Endothelial cell of umbilical vein (primary cell): ENCODE measurements around the gene RPLP1. TPM values are rescaled to one million over a fixed set of nuclear protein-coding genes. Genes with fewer than 3 reads are reported as not detected.

ENCODE experiments used
- BruUV-seq: library from RNA; stranded (reverse); fragments of 400-500 nt; replicated peaks from 2 replicates; lab custom pipeline; 2021; lab: Mats Ljungman, UMichigan
- CTCF ChIA-PET: fragments of 300-600, 350-600 bp; sonication (Branson Sonifier 250); formaldehyde crosslinking; loops from one replicate; lab custom pipeline; 2021; ENCODE audit warnings: antibody characterized with exemption, inconsistent platforms; lab: Charles Lee
- POLR2A ChIA-PET: fragments of 300-600, 350-600 bp; sonication (Branson Sonifier 250); formaldehyde crosslinking; loops from one replicate; lab custom pipeline; 2021; ENCODE audit warnings: antibody characterized with exemption, inconsistent platforms; lab: Charles Lee
- DNase-seq: peaks from one replicate; pipeline ENCODE4 v3.0.0-alpha.2; 2011; ENCODE audit warnings: low read depth, low spot score
- FAIRE-seq: peaks from 2 replicates; lab custom pipeline; 2011; peaks lifted over from hg19 to GRCh38; lab: Jason Lieb, UNC
- H2AFZ ChIP-seq: 2 replicates; pipeline ENCODE4 v1.6.0; 2012; ENCODE audit warnings: low read depth, low read length, control low read depth, inconsistent platforms
- H3K27ac ChIP-seq: 2 replicates; pipeline ENCODE4 v1.5.1; 2011; ENCODE audit warnings: low read depth, mild to moderate bottlenecking, control low read depth, low read length, moderate library complexity; ENCODE audit not compliant: insufficient read depth
- H3K27me3 ChIP-seq, 2 experiments: 2 replicates each; pipeline versions ENCODE4 v1.6.0 to v1.6.1; 2011; ENCODE audit warnings: low read length in 2 of 2, mixed read lengths in 1 of 2; ENCODE audit not compliant: control insufficient read depth in 2 of 2, insufficient read depth in 2 of 2
- H3K36me3 ChIP-seq, 2 experiments: 2 replicates in 1 of 2; 3 replicates in 1 of 2; pipeline ENCODE4 v1.5.1; 2011; ENCODE audit warnings: low read length in 2 of 2, mild to moderate bottlenecking in 1 of 2, moderate library complexity in 1 of 2; ENCODE audit not compliant: control insufficient read depth in 2 of 2, insufficient read depth in 2 of 2; ENCODE audit errors: extremely low read depth in 1 of 2
- H3K4me1 ChIP-seq: 3 replicates; pipeline ENCODE4 v1.5.1; 2011; ENCODE audit warnings: mild to moderate bottlenecking, low read length; ENCODE audit not compliant: control insufficient read depth, insufficient read depth; ENCODE audit errors: extremely low read depth
- H3K4me2 ChIP-seq: 2 replicates; pipeline ENCODE4 v1.6.1; 2011; ENCODE audit warnings: low read length, control low read depth, mixed read lengths; ENCODE audit not compliant: insufficient read depth
- H3K4me3 ChIP-seq, 3 experiments: fragments of 200-600 bp in 1 of 3; sonication (generic), shearing (Covaris generic) in 1 of 3; replicated peaks in 1 of 3; 2 replicates each; pipeline ENCODE4 v1.5.1; 2011 to 2016; ENCODE audit warnings: control low read depth in 3 of 3, low read length in 3 of 3, mild to moderate bottlenecking in 2 of 3, inconsistent platforms in 1 of 3, low read depth in 1 of 3, moderate library complexity in 1 of 3; ENCODE audit not compliant: insufficient read depth in 1 of 3
- H3K79me2 ChIP-seq: 2 replicates; pipeline ENCODE4 v1.6.0; 2012; ENCODE audit warnings: low read length, inconsistent platforms; ENCODE audit not compliant: control insufficient read depth, insufficient read depth
- H3K9ac ChIP-seq: replicated peaks from 2 replicates; pipeline ENCODE3; 2011; ENCODE audit warnings: low read length, control low read depth; ENCODE audit not compliant: insufficient read depth; ENCODE audit errors: extremely low read depth
- H3K9me1 ChIP-seq: replicated peaks from 3 replicates; pipeline ENCODE4 v1.6.0; 2011; ENCODE audit warnings: mild to moderate bottlenecking, low read length; ENCODE audit not compliant: control insufficient read depth, insufficient read depth; ENCODE audit errors: extremely low read depth
- H3K9me3 ChIP-seq: replicated peaks from 2 replicates; pipeline ENCODE4 v1.5.1; 2012; ENCODE audit warnings: low read length, inconsistent platforms; ENCODE audit not compliant: control insufficient read depth, insufficient read depth
- H4K20me1 ChIP-seq: replicated peaks from 2 replicates; pipeline ENCODE3; 2011; ENCODE audit warnings: mild to moderate bottlenecking, low read length; ENCODE audit not compliant: control insufficient read depth, insufficient read depth; ENCODE audit errors: extremely low read depth
- CTCF ChIP-seq, 2 donors: IDR thresholded peaks; 1 replicate in 1 of 2; 2 replicates in 1 of 2; pipeline ENCODE4 v1.5.1; 2011; ENCODE audit warnings: low read length in 2 of 2, mild to moderate bottlenecking in 2 of 2, moderate library complexity in 2 of 2, control low read depth in 1 of 2, inconsistent platforms in 1 of 2, low read depth in 1 of 2; ENCODE audit not compliant: insufficient read depth in 1 of 2; ENCODE audit errors: extremely low read depth in 1 of 2
- EZH2 ChIP-seq: IDR thresholded peaks from 2 replicates; pipeline ENCODE4 v1.6.1; 2012; ENCODE audit warnings: borderline replicate concordance, low read depth, mild to moderate bottlenecking, moderate library complexity, low read length, inconsistent platforms; ENCODE audit not compliant: severe bottlenecking
- FOS ChIP-seq: IDR thresholded peaks from 2 replicates; pipeline ENCODE4 v1.6.1; 2011; ENCODE audit warnings: mild to moderate bottlenecking, low read length, moderate library complexity, borderline replicate concordance; ENCODE audit not compliant: insufficient read depth
- GATA2 ChIP-seq: IDR thresholded peaks from 2 replicates; pipeline ENCODE4 v1.7.0; 2011; ENCODE audit warnings: low read depth, mild to moderate bottlenecking, moderate library complexity, mixed read lengths, low read length; ENCODE audit not compliant: insufficient read length, insufficient read depth
- JUN ChIP-seq: IDR thresholded peaks from 2 replicates; pipeline ENCODE4 v1.6.1; 2011; ENCODE audit warnings: borderline replicate concordance, low read depth; ENCODE audit not compliant: insufficient read length, insufficient read depth
- MYC ChIP-seq: IDR thresholded peaks from one replicate; pipeline ENCODE4 v1.6.1; 2011; ENCODE audit warnings: mild to moderate bottlenecking, low read depth, low read length
- POLR2A ChIP-seq: IDR thresholded peaks from 2 replicates; pipeline ENCODE4 v1.6.1; 2012; ENCODE audit warnings: low read depth, mild to moderate bottlenecking, control low read depth, low read length
- POLR2AphosphoS5 ChIP-seq: IDR thresholded peaks from 2 replicates; pipeline ENCODE4 v1.6.1; 2012; ENCODE audit warnings: low read depth, mild to moderate bottlenecking, control low read depth, low read length, moderate library complexity; ENCODE audit not compliant: insufficient read depth
- dilution Hi-C: fragments of 300-500 bp; cut with MboI; formaldehyde crosslinking; loops from one replicate; pipeline ENCODE4 v1.15.0; 2019; ENCODE audit warnings: low sequenced_read_pairs; ENCODE audit not compliant: extremely low pct_ligation_motif_present
- intact Hi-C: fragments of 100-400 bp; cut with micrococcal nuclease; formaldehyde crosslinking; loops from one replicate; pipeline ENCODE4 v1.10.0; 2022
- polyA plus RNA-seq, 4 experiments: library from polyadenylated mRNA; depleted of rRNA in 3 of 4; stranded (reverse) in 3 of 4; unstranded in 1 of 4; fragments of >200 nt; gene quantifications; 2 replicates each; pipeline versions ENCODE4 v1.2.1 to v1.2.3, GENCODE V29; 2011 to 2012; ENCODE audit warnings: missing spikeins in 1 of 4
- total RNA-seq: library from RNA; stranded (reverse); gene quantifications from 2 replicates; pipeline ENCODE4 v1.2.3, GENCODE V29; 2021
- TF ChIP-seq, protein P1 (sequence below): IDR thresholded peaks from 2 replicates; pipeline ENCODE4 v1.6.1; 2011; ENCODE audit not compliant: insufficient read depth, insufficient read length

Gene RPLP1
- total and polyA plus RNA-seq, 2 donors (not counting 3 experiments of a cell fraction or from before 2014, with no cell fraction given): 1,603 to 2,985 TPM

DNA sequence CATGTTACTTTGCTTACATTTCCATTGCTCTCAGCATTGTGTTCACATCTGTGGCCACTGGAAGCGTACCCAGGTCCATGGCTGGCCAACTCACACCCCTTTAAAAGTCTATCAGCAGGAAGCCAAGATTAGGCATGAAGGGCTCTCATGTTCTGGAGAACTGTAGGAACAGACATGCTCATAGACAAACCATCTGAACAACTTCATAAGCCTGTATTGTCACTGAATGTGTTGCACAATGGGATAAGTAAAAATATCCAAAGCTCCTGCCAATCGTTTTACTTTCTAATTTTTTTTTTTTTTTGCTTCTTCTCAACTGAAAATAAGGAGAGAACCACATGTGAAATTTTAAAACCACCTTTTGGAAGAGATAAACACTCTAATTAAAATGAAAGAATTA is 6.4 kb downstream of the RPLP1 start:
- Histone ChIP-seq H3K27me3 (no peaks in the 10 kb centered on the region), H3K4me2 (no peak overlapping the region), H3K4me3 (no peak overlapping the region), H2AFZ (no peak overlapping the region), H3K9ac (no peak overlapping the region), H3K36me3 (peaks cover 14 to 16% of the 10 kb centered on the region in 2 experiments), H3K27ac (no peak overlapping the region), H3K9me1 (no peaks in the 10 kb centered on the region), H4K20me1 (peaks cover 9% of the 10 kb centered on the region), H3K79me2 (peaks cover 17% of the 10 kb centered on the region), H3K4me1 (peaks cover 20% of the 10 kb centered on the region), H3K9me3 (no peaks in the 10 kb centered on the region)
- ChIA-PET POLR2A (no interaction called here), CTCF (no interaction called here)
- intact Hi-C loops: no loop called here
- TF ChIP-seq GATA2: no peak
- TF ChIP-seq POLR2AphosphoS5: no peak
- no peak for TF ChIP-seq FOS
- TF ChIP-seq JUN: no peak
- no peak for TF ChIP-seq EZH2
- no peak for TF ChIP-seq POLR2A
- TF ChIP-seq CTCF (IDR thresholded peaks at IDR 0.05; ENCODE audit: extremely low read depth in 1 of 2, insufficient read depth in 1 of 2, low read depth in 1 of 2, low read length in 2 of 2): no peak
- TF ChIP-seq MYC: no peak
- TF ChIP-seq, protein P1, sequence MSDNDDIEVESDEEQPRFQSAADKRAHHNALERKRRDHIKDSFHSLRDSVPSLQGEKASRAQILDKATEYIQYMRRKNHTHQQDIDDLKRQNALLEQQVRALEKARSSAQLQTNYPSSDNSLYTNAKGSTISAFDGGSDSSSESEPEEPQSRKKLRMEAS: no peak
- dilution Hi-C loops: no loop called here
- DNase-seq (no peak), FAIRE-seq (no peak)
- BruUV-seq: no TSS peak
